CD4-positive, alpha-beta T cell treated with Interleukin-17A for 1 hour (primary cell): Measurements from ENCODE around the gene KNL1.
"Not testable (repeated sequence)": the region's sequence is repeated elsewhere in the genome, so short reads cannot be mapped to it uniquely, and the experiment has no call there.

ENCODE experiments used
- DNase-seq: peaks from one replicate; pipeline ENCODE4 v3.0.0-alpha.2; 2020

Gene KNL1

GRCh38 chr15:40593588-40594428 lies at the start of gene KNL1:
Gene KNL1 (plus strand): TSS chr15:40594249. CDS start chr15:40602932, 8,683 bp downstream.
- peak; percentile 96 for DNase-seq

- no peak for DNase-seq
Observed at GRCh38 chr15:40545457-40545856, 48.6 kb upstream of the KNL1 start.

GRCh38 chr15:40548610-40549009 lies 45.4 kb upstream of the KNL1 start:
- DNase-seq = no peak

- no peak for DNase-seq
Observed at GRCh38 chr15:40549894-40550293, 44.2 kb upstream of the KNL1 start.

GRCh38 chr15:40550341-40551037 lies 43.6 kb upstream of the KNL1 start:
- peak; percentile 16 for DNase-seq

- no peak for DNase-seq
Observed at GRCh38 chr15:40554161-40554525, 39.9 kb upstream of the KNL1 start.

- DNase-seq = no peak
Observed at GRCh38 chr15:40555876-40556275, 38.2 kb upstream of the KNL1 start.

GRCh38 chr15:40558952-40559742 lies 34.9 kb upstream of the KNL1 start:
- DNase-seq = no peak

- no peak for DNase-seq
Observed at GRCh38 chr15:40562691-40563090, 31.4 kb upstream of the KNL1 start.

GRCh38 chr15:40563426-40563825 lies 30.6 kb upstream of the KNL1 start:
- no peak for DNase-seq

- DNase-seq = peak; percentile 96
Observed at GRCh38 chr15:40564591-40565332, 29.3 kb upstream of the KNL1 start, which contains the start of gene CCDC32. Gene CCDC32 (minus strand): TSS chr15:40565042. CDS start chr15:40563015, 2,027 bp downstream.

GRCh38 chr15:40565333-40566238 lies 28.5 kb upstream of the KNL1 start:
- DNase-seq = no peak

- peak; percentile 15 for DNase-seq
Observed at GRCh38 chr15:40567111-40567510, 26.9 kb upstream of the KNL1 start.

- DNase-seq = peak; percentile 92
Observed at GRCh38 chr15:40569129-40569953, 24.7 kb upstream of the KNL1 start, which contains the start of gene RPUSD2. Gene RPUSD2 (plus strand): TSS chr15:40569299. CDS start chr15:40569338, 39 bp downstream.

- no peak for DNase-seq
Observed at GRCh38 chr15:40575113-40575512, 18.9 kb upstream of the KNL1 start.

- DNase-seq = not testable (repeated sequence)
Observed at GRCh38 chr15:40576914-40577313, 17.1 kb upstream of the KNL1 start.

GRCh38 chr15:40578892-40579291 lies 15.2 kb upstream of the KNL1 start:
- DNase-seq = no peak

GRCh38 chr15:40581796-40582195 lies 12.3 kb upstream of the KNL1 start:
- DNase-seq = not testable (repeated sequence)

- peak; percentile 51 for DNase-seq
Observed at GRCh38 chr15:40582726-40583246, 11.3 kb upstream of the KNL1 start.

GRCh38 chr15:40584191-40584590 lies 9.9 kb upstream of the KNL1 start:
- DNase-seq = no peak
